Stimulated activated CD4-positive, alpha-beta T cell treated with anti-CD3 and anti-CD28 coated beads, Interleukin-15, amount 100 ng/mL, for 24 hours (primary cell): ENCODE measurements around the gene APOBEC3H.
"Not testable (repeated sequence)": the region's sequence is repeated elsewhere in the genome, so short reads cannot be mapped to it uniquely, and the experiment has no call there.

Experiments
- DNase-seq: peaks from one replicate; pipeline ENCODE4 v3.0.0-alpha.2; 2020

APOBEC3H gene

DNA sequence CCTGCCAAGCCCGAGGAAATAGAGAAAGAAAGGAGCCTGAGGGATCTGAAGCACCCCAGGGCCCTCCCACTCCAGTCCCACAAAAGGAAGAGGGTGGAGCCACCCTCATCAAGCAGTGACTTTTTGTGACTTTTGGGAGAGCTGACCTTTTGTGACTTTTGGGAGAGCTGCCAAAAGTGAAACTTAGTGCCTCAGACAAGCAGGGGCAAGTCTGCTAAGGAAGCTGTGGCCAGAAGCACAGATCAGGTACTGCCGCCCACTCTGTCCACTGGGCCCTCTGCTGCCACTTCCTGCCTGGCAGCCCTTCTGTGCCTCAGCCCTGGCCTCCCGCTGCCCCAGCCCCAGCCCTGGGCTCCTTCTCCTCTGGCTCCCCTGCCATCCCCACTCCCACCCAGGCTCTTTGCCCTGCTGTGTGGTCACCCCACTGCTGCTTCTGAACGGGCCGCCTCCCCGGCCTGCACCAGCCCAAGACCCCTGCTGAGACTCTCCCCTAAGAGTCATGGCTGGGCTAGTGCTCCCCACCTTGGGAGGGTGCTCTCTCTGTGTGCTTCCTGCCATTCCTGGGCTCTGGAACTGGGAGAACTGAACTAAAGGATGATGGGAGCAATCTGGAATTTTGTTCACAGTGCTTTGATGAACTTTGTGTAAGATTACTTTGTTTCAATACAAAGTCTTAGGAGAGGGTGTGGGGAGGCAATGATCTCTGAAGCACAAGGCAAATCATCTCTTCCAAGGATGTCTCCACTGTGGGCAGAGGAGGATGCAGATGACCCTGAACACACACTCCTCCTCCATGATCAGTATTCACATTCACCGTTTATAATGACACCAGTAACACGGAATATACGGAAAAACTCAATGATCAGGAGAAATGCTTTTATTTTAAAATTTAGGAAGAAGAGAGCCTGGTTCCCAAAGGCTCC, at the start of gene APOBEC3H:
APOBEC3H (plus strand) TSS at position 147 of the 923 bp plus-strand sequence. CDS start 3,035 bp downstream, outside the sequence.
- DNase-seq: no peak

DNA sequence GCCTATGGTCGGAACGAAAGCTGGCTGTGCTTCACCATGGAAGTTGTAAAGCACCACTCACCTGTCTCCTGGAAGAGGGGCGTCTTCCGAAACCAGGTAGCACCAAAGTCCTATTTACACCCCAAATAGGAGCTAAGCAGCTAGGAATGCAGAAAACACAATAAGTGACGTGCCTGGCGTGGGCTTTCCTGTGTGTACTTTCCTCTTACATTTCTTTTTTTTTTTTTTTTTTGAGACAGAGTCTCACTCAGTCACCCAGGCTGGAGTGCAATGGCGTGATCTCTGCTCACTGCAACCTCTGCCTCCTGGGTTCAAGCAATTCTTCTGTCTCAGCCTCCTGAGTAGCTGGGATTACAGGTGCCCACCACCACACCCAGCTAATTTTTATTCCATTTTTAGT, 47.6 kb upstream of the APOBEC3H start:
- not testable (repeated sequence) for DNase-seq

DNA sequence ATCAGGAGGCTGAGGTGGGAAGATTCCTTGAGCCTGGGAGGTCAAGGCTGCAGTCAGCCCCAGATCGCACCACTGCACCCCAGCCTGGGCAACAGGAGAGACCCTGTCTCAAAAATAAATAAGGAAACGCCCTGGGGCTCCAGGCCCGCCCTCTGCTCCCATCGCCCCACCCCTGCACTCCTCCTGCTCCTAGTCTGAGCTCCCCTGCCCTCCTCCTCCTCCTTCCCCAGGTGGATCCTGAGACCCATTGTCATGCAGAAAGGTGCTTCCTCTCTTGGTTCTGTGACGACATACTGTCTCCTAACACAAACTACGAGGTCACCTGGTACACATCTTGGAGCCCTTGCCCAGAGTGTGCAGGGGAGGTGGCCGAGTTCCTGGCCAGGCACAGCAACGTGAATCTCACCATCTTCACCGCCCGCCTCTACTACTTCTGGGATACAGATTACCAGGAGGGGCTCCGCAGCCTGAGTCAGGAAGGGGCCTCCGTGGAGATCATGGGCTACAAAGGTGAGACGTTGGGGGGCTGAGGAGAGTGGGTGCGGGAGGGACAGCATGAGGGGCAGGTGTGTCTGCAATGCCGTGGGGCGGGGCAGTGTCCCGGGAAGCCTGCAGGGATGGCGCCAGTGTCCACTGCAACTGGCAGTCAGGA, 45.1 kb upstream of the APOBEC3H start:
- not testable (repeated sequence) for DNase-seq

DNA sequence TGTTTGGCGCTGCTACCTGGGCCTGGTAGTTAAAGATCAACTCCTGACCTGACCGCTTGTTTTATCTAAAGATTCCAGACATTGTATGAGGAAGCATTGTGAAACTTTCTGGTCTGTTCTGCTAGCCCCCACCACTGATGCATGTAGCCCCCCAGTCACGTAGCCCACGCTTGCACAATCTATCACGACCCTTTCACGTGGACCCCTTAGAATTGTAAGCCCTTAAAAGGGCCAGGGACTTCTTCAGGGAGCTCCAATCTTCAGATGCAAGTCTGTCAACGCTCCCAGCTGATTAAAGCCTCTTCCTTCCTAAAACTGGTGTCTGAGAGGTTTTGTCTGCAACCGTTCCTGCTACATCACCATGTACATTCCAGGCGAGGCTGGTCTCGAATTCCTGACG, 41.4 kb upstream of the APOBEC3H start:
- no peak for DNase-seq

DNA sequence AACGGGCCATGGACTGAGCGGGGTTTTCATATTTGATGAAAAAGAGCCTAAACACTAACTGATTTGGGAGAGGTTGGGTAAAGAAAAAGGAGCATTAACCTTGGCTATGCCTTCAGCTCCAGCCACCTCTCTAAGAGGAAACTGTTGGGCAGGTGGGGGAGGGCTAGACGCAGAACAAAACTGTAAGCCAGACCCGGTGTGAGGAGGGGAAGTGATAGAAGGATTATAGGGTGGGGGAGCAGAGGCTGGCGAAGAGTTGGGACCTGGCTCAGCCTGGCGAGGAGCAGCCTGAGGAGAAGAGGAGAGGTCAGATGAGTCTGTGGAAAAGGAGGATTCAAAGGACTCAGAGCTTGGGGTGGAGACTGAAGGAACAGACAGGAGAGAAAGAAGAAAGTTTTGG, 35.8 kb upstream of the APOBEC3H start:
- not testable (repeated sequence) for DNase-seq

DNA sequence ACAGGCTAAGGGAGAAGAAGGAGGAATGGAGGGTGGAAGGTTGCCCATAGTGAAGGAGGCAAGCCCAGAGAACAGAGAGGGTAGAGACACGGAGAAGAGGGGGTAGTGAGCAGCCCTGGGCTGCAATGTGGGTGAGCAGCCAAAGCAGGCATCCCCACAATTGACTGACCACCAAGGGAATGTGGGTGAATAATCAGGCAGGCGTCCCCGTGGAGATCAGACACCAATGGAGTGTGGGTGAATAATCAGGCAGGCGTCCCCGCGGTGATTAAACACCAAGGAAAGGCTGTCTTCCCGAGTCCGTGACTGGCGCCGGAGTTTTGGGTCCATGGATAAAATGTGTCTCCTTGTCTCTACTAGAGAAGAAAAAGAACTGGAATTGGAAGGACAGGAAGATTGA, 35.1 kb upstream of the APOBEC3H start:
- not testable (repeated sequence) for DNase-seq

DNA sequence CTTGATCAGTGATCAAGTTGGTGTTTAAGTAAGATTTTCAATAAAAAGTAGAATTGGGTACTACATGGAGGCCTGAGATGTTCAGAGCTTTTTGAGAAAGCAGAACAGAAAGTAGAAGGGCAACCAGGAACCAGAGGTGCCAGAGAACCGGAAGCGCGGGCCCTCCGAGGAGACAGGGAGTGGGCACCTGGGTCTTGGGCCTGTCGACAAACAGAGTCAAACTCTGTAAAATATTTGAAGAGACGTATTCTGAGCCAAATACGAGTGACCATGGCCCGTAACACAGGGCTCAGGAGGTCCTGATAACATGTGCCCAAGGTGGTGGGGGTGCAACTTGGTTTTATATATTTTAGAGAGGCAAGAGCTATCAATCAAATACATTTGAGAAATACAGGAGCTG, 33.1 kb upstream of the APOBEC3H start:
- not testable (repeated sequence) for DNase-seq

DNA sequence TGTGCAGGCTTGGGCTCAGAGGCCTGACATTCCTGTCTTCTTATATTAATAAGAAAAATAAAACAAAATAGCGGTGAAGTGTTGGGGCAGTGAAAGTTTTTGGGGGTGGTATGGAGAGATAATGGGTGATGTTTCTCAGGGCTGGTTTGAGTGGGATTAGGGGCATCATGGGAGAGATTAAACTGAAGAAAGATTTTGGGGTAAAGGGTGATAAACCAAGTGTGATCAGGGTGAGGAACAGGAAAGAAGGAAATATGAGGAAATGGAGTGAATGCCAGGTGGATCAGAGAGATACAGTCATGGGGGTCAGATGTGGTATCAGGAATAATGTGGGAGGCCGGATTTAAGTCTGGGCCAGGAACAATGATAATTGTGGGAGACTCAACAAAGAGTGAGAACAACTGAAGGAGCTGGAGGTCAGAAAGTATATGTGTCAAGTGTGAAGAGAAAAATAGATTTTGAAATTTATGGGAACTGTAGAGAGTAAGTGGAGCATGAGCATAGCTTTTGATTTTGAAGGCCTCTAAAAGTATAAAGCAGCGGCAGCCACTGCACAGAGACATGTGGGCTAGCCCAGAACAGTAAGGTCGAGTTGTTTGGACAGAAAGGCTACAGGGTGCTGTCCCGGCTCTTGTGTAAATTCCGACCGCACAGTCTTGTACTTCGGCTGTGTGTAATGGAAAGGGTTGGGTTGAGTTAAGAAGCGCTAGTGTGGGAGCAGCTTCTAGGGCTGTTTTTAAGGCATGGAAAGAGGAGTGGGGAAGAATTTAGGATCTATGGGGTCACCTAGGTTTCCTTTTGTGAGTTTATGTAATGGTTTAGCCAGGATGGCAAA, 30.4 kb upstream of the APOBEC3H start:
- not testable (repeated sequence) for DNase-seq

DNA sequence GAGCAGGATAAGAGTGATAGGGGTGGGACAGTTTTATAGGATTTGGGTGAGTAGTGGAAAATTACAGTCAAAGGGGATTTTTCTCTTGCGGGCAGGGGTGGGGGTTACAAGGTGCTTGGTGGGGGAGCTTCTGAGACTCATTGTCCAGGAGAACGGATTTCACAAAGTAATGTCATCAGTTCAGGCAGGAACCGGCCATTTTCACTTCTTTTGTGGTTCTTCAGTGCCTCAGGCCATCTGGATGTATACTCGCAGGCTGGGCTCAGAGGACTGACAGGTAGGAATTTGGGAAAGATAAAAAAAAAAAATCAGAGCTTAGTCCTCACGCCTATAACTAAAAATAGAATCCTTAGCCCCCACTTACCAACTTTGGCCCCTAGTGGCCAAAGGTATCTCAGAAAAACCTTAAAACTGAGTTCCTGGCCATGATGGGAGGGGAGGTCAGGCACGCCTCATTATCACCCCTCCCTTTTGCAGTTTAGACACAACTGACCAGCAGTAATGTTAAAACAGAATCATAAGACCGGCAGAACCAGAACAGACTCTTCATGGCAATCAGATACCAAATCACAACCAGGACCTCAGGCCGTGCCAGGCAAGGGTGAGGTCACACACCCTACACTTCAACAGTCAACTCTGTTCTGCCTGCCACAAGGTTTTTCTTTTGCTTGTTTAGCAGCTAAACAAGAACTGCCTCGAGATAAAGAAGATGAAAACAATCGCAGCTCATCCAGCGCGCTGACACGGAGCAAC, 28.8 kb upstream of the APOBEC3H start:
- no peak for DNase-seq

DNA sequence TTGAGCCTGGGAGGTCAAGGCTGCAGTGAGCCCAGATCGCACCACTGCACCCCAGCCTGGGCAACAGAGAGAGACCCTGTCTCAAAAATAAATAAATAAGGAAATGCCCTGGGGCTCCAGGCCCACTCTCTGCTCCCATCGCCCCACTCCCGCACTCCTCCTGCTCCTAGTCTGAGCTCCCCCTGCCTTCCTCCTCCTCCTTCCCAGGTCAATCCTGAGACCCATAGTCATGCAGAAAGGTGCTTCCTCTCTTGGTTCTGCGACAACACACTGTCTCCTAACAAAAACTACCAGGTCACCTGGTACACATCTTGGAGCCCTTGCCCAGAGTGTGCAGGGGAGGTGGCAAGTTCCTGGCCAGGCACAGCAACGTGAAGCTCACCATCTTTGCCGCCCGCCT, 26.9 kb upstream of the APOBEC3H start:
- DNase-seq: no peak

DNA sequence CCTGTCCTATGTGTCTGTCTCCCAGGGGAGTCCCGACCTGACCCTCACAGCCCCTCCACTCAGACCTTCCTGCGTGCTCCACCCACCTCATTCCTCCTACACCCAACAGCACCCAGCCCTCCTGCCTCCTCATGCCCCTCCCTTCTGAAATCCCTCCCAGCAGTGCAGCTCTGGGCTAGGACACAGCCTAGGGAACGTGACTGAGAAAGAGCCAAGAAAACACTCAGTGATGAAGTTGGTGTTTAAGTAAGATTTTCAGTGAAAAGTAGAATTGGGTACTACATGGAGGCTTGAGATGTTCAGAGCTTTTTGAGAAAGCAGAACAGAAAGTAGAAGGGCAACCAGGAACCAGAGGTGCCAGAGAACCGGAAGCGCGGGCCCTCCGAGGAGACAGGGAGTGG, 24.5 kb upstream of the APOBEC3H start:
- DNase-seq: not testable (repeated sequence)

DNA sequence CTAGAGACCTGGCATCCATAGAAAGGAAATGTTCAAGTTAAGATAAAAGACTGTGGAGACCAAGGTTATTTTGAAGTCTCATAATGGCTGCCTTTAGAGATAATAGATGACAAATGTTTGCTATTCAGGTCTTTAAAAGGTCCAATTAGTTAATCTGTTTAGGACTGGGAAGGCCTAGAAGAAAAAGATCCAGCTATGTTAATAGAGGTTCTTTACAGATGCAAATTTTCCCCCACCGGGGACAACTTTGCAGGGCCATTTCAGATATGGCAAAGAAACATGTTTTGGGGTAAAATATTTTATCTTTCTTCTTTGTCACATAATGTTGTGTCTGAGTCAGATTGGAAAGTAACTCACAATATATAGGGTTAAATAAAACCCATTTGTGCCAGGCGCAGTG, 23.1 kb upstream of the APOBEC3H start:
- no peak for DNase-seq

DNA sequence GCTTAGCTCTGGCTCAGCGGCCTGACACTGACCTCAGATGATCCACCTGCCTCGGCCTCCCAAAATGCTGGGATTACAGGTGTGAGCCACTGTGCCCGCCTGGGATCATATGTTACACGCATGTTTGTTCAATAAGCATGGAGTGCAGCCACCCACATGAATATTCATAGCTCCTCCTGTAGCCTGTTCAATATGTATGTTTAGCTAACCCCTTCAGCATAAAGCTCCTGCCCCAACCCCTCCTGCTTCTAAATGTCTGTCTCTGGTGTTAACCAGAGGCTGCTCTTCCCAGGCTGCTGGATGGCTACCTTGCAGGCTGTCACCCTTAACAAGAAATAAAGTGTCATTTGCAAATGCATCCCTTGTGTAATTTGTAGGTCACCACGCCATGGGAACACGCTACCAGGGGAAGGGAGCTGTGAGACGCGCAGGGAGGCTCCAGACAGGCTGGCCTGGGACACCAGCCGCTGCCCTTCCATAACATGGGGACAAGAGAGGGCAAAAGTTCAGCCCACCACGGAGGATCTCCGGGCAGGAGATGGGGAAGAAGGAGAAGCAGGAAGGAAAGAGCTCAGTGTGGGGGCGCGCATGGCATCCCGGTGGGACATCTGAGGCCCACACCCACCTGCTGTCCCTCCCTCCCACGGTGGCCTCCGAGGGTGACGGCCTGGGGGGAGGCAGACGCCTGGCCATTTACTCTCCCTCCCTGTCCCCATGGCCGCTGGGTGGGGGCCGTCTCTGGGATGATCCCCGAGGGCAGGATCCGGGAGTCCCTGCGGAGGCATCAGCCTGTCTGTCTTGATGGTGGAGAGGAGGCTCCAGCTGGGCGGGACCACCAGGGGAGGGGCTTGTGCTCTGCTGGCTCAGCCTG, 20.7 kb upstream of the APOBEC3H start:
- not testable (repeated sequence) for DNase-seq

DNA sequence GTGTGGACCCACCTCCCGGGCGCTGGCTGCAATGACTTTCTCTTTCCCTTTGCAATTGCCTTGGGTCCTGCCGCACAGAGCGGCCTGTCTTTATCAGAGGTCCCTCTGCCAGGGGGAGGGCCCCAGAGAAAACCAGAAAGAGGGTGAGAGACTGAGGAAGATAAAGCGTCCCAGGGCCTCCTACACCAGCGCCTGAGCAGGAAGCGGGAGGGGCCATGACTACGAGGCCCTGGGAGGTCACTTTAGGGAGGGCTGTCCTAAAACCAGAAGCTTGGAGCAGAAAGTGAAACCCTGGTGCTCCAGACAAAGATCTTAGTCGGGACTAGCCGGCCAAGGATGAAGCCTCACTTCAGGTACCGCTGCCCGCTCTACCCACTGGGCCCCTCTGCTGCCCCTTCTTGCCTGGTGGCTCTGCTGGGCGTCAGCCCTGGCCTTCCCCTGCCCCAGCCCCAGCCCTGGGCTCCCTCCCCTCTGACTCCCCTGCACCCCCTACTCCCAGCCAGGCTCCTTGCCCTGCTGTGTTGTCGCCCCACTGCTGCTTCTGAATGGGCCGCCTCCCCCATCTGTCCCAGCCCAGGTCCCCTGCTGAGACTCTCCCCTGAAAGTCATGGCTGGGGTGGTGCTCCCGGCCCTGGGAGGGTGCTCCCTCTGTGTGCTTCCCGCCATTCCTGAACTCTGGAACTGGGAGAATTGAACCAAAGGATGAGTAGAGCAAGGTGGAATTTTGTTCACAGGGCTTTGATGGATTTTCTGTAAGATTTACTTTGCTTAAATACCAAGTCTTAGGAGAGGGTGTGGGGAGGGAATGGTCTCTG, 19.8 kb upstream of the APOBEC3H start, which contains the start of gene APOBEC3G:
APOBEC3G (plus strand) TSS at position 250 of the 815 bp plus-strand sequence; CDS start at position 337, 87 bp downstream.
- DNase-seq: peak; percentile 65

DNA sequence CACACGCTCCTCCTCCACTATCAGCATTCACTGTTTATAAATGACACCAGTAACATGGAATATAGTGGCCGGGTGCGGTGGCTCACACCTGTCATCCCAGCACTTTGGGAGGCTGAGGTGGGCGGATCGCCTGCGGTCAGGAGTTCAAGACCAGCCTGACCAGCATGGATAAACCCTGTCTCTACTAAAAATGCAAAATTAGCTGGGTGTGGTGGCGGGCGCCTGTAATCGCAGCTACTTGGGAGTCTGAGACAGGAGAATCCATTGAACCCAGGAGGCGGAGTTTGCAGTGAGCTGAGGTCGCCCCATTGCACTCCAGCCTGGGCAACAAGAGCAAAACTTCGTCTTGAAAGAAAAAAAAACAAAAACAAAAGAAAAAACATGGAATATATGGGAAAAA, 19.1 kb upstream of the APOBEC3H start:
- DNase-seq: not testable (repeated sequence)

DNA sequence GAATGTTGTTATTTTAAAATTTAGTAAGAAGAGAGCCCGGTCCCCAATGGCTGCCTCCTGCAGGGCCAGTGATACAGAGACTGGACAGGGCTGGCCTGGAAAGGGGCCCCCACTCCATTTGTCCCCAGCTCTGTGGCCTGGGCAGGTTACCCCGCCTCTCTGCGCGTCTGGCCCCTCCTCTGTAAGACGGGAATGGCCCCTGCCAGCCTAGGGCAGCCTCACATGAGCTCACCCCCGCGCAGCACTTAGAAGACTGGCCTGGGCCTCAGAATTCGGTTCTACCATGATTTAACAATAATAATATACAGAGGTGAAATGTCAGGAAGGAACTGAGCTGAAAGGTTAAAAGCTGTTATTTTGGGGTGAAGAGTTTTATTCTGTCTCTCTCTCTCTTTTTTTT, 18.7 kb upstream of the APOBEC3H start:
- DNase-seq: no peak

DNA sequence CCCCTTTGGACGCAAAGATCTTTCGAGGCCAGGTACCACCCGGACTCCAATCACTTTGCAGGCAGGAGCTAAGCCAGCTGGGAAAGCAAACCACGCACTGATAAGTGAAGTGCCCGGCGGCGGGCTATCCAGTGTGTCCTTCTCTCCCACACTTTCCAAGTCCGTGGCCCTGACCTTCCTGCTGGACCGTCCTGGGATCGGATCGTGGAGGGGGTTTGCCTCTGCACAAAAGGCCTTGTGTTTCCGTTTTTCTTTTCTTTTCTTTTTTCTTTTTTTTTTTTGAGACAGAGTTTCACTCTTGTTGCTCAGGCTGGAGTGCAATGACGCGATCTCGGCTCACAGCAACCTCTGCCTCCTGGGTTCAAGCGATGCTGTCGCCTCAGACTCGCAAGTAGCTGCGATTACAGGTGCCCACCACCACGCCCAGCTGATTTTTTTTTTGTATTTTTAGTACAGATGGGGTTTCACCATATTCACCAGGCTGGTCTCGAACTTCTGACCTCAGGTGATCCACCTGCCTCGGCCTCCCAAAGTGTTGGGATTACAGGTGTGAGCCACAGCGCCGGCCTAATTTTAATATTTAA, 17.9 kb upstream of the APOBEC3H start:
- not testable (repeated sequence) for DNase-seq

DNA sequence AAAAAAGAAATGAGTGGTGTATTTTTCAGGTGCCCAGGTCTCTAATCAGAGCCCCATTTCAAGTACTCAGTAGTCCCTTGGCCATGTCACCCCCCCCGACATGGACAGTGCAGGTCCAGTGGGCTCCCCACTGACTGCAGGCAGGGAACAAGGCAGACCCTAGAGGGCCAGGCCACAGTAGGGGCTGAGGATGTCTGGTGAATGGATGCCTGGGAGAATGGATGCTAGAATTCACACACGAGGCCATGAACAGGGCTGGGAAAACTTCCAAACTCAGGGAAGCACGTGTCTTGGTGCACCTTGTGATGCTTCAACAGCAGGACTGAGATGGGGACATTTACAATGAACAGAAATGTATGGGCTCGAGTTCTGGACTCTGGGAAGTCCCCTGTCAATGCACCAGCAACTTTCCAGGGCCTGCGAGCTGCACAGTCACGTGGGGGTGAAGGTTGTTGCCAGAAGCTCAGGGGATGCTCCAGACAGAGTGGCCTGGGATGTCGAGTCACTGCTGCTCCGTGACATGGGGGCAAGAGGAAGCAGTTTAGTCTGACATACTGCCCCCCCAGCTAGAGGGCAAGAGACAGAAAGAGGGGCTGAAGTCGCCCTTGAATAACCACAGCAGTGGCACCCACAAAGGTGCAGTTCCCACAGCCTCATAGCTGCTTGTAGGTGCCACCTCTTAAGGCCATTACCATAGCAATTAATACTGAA, 16.8 kb upstream of the APOBEC3H start:
- DNase-seq: no peak

DNA sequence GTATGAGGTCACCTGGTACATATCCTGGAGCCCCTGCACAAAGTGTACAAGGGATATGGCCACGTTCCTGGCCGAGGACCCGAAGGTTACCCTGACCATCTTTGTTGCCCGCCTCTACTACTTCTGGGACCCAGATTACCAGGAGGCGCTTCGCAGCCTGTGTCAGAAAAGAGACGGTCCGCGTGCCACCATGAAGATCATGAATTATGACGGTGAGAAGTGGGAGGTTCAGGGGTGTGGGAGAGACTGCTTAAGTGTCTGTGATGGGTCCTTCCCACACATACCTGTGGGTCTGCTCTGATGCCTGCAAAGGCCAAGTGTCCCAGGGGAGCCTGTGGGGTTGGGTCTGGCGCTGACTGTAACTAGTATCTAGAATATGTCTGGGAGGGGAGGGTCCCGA, 16.0 kb upstream of the APOBEC3H start:
- DNase-seq: no peak
